Cardiac muscle cell (in vitro differentiated cells and primary cell): ENCODE data around the gene ALDOC. TPM values are rescaled to one million over a fixed set of nuclear protein-coding genes. Genes with fewer than 3 reads are reported as not detected.

Experiments
- DNase-seq, 2 donors: peaks; one replicate each; pipeline versions ENCODE4 v3.0.0 to v3.0.0-alpha.2; 2010 to 2017; ENCODE audit warnings: low read depth in 1 of 2, low spot score in 1 of 2
- H3K27ac ChIP-seq: fragments of 200-600 bp; sonication (generic); 2 replicates; pipeline ENCODE4 v1.5.1; 2016
- H3K27me3 ChIP-seq: fragments of 200-600 bp; sonication (generic); 2 replicates; pipeline ENCODE4 v1.6.0; 2016; ENCODE audit warnings: control low read depth
- H3K36me3 ChIP-seq: fragments of 200-600 bp; sonication (generic); 2 replicates; pipeline ENCODE4 v1.5.1; 2016; ENCODE audit warnings: control low read depth
- H3K4me1 ChIP-seq: fragments of 200-600 bp; sonication (generic); 2 replicates; pipeline ENCODE4 v1.8.1; 2017; ENCODE audit warnings: low read depth, mild to moderate bottlenecking, mixed run types
- H3K4me3 ChIP-seq: fragments of 200-600 bp; sonication (generic); 2 replicates; pipeline ENCODE4 v1.5.1; 2016; ENCODE audit warnings: mild to moderate bottlenecking
- H3K9me3 ChIP-seq: fragments of 200-600 bp; sonication (generic); 2 replicates; pipeline ENCODE4 v1.5.1; 2017; ENCODE audit warnings: low read depth, mild to moderate bottlenecking, control low read depth
- polyA plus RNA-seq: library from polyadenylated mRNA; unstranded; fragments of >200 nt; fragmentation: Nextera tagmentation; extraction: Ambion mirVana; gene quantifications from 2 replicates; pipeline ENCODE4 v1.2.1, GENCODE V29; 2016
- total RNA-seq: library from RNA; depleted of rRNA; stranded (reverse); fragments of >200 nt; gene quantifications from 2 replicates; pipeline ENCODE4 v1.2.3, GENCODE V29; 2016
- TF ChIP-seq, protein P1 (sequence below): IDR thresholded peaks from 2 replicates; pipeline ENCODE4 v1.5.1; 2012; ENCODE audit warnings: low read depth, mild to moderate bottlenecking, low read length

Gene ALDOC
- total and polyA plus RNA-seq, 2 experiments from 2014 or later = 177 to 183 TPM

DNA sequence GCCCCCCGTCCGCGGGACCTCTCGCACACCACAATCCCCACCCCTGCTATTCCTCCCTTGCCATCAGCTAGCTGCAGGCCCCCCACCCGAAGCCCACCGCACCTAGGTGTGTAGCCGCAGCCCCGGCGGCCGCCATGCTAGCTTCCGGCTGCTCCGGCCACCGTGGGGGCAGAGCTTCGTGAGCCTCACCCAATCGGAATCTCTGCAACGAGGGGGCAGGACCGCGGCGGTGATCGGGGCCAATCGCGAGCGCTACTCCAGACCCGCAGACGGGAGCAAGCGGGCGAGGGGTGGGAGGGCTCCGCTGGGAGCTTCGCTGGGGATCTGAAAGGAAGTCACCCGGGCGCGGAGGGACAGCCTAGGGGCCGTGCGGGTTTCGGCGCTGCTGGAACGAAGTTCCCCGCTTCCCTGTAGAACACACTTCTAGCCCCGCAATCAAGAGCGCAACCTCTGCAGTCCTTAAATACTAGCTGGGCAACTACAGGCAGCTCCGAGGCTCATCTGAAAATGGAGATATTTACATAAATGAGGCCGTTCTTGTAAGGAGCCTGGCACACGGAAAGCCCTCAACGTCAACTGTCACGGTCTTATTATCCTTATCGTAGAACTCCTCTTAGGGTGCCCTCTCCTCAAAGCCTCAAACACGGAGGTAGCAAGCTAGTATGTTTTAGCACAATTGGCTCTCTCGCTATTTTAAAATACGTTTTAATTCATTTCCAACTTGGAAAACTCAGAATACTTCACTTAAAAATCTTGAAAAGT is 5.2 kb downstream of the ALDOC start, which contains the start of gene PIGS:
PIGS (minus strand) TSS at position 164 of the 762 bp plus-strand sequence; CDS start at position 136, 28 bp downstream.
- H3K4me1 ChIP-seq = peaks cover 23% of the 10 kb centered on the region
- H3K9me3 ChIP-seq = no peaks in the 10 kb centered on the region
- H3K27me3 ChIP-seq = no peaks in the 10 kb centered on the region
- H3K27ac ChIP-seq = peak within 1 kb of the TSS; percentile 42
- no peaks in the 10 kb centered on the region for H3K36me3 ChIP-seq
- TF ChIP-seq, protein P1, sequence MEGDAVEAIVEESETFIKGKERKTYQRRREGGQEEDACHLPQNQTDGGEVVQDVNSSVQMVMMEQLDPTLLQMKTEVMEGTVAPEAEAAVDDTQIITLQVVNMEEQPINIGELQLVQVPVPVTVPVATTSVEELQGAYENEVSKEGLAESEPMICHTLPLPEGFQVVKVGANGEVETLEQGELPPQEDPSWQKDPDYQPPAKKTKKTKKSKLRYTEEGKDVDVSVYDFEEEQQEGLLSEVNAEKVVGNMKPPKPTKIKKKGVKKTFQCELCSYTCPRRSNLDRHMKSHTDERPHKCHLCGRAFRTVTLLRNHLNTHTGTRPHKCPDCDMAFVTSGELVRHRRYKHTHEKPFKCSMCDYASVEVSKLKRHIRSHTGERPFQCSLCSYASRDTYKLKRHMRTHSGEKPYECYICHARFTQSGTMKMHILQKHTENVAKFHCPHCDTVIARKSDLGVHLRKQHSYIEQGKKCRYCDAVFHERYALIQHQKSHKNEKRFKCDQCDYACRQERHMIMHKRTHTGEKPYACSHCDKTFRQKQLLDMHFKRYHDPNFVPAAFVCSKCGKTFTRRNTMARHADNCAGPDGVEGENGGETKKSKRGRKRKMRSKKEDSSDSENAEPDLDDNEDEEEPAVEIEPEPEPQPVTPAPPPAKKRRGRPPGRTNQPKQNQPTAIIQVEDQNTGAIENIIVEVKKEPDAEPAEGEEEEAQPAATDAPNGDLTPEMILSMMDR = no peak
- peak within 1 kb of the TSS; percentile 92 for H3K4me3 ChIP-seq
- peak; percentile 91 to 97 for DNase-seq

DNA sequence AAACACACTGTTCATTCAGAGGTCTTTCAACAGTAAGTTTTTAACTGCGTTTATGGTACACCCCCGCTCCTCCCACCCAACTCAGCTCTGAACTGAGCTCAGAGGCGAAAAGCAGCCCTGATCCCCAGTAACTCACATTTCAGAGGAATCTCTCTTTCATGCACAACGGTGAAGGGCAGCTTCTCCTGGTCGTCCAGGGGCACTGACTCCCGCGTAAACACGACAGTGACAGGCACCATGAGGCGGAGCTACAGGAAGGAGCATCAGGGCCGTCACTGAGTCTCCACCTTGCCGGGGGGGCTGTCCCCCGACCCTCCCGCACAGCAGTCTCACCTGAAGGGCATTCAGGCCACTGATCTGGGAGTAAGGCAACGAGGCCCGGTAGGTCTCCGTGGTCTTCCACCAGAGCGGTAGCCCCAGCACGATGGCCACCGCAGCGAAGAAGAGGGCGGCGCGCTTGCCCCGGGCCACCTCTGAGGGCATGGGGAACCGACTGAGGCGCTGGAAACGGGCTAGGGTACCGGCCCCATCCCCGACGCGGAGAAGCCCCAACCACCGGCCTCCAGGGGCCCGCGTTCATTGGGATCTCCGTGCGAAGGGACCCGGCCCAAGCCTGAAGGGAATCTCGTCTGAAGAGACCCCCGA is 5.9 kb downstream of the ALDOC start:
- H3K4me1 ChIP-seq = peaks cover 21% of the 10 kb centered on the region
- TF ChIP-seq, protein P1 = no peak
- DNase-seq = peak in 1 of 2 donors; percentile 44
- H3K4me3 ChIP-seq = peak overlapping the region; percentile 92
- no peaks in the 10 kb centered on the region for H3K9me3 ChIP-seq
- no peaks in the 10 kb centered on the region for H3K36me3 ChIP-seq
- no peaks in the 10 kb centered on the region for H3K27me3 ChIP-seq
- peak overlapping the region; percentile 42 for H3K27ac ChIP-seq

DNA sequence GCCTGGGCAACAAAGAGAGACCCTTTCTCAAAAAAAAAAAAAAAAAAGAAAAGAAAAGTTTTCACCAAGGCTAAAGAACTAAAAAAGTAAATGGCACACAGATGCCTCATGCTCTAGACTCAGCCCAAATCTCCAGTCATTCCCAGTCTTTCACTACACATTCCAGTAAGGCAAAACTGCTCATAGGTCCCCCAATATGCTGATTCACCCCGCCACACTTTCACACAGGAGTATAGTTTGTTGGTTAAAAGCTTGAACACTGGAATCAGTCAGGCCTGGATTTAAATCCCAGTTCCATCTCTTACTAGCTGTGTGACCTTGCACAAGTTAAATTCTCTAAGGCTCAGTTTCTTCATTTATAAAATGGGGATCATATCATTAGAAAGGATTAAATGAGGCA is 7.2 kb downstream of the ALDOC start:
- no peak overlapping the region for H3K27ac ChIP-seq
- no peak overlapping the region for H3K4me3 ChIP-seq
- no peaks in the 10 kb centered on the region for H3K9me3 ChIP-seq
- no peak for DNase-seq
- H3K36me3 ChIP-seq = no peaks in the 10 kb centered on the region
- H3K27me3 ChIP-seq = no peaks in the 10 kb centered on the region
- H3K4me1 ChIP-seq = peaks cover 14% of the 10 kb centered on the region
- TF ChIP-seq, protein P1 = no peak

DNA sequence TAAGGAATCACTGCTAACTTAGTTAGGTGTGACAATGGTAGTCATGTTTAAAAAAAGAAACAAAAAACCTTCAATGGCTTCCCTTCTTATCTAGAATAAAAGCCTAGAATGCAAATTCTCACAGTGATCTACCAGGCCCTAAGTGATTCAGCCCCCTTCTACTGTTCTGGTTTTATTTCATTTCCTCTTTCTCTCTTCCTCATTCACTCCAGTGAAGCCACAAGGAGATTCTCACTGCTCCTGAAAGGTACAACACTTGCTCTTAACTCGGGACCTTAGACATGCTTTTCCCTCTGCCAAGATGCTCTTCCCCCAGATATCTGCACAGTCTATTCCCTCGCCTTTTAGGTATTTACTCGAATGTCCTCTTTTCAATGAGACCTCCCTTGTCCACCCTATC is 9.1 kb downstream of the ALDOC start:
- Histone ChIP-seq H3K36me3 (no peaks in the 10 kb centered on the region), H3K27me3 (no peaks in the 10 kb centered on the region), H3K27ac (no peak overlapping the region), H3K4me1 (peaks cover 14% of the 10 kb centered on the region), H3K9me3 (no peaks in the 10 kb centered on the region), H3K4me3 (no peak overlapping the region)
- TF ChIP-seq, protein P1 = no peak
- DNase-seq = no peak

DNA sequence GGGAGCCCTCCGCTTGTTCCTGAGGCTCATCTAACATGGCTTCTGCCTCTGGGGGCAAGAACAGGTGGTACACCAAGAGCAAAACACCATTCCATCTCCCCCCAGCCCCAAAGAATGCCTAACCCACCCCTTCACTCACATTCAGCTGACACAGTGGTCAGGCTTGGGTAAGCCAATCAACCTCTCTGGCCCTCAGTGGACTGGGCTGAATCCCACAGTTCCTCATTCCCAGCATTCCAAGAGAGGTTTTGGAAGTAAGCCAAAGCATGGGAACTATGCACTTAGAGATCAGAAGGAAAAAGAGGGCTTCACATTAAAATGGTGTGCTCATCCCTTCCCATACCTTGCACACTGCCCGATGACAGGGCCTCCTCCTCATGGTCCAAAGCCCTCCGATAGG is 13.2 kb downstream of the ALDOC start:
- H3K9me3 ChIP-seq = no peaks in the 10 kb centered on the region
- H3K27ac ChIP-seq = peak overlapping the region; percentile 91
- no peak overlapping the region for H3K4me3 ChIP-seq
- TF ChIP-seq, protein P1 = no peak
- peak; percentile 74 to 82 for DNase-seq
- H3K27me3 ChIP-seq = no peaks in the 10 kb centered on the region
- H3K4me1 ChIP-seq = no peaks in the 10 kb centered on the region
- H3K36me3 ChIP-seq = peaks cover 6% of the 10 kb centered on the region
